Endothelial cell of umbilical vein (primary cell): ENCODE measurements around the gene FAM228B. TPM values are rescaled to one million over a fixed set of nuclear protein-coding genes. Genes with fewer than 3 reads are reported as not detected.

Experiments used
- BruUV-seq: library from RNA; stranded (reverse); fragments of 400-500 nt; replicated peaks from 2 replicates; lab custom pipeline; 2021; lab: Mats Ljungman, UMichigan
- CTCF ChIA-PET: fragments of 300-600, 350-600 bp; sonication (Branson Sonifier 250); formaldehyde crosslinking; loops from one replicate; lab custom pipeline; 2021; ENCODE audit warnings: antibody characterized with exemption, inconsistent platforms; lab: Charles Lee
- POLR2A ChIA-PET: fragments of 300-600, 350-600 bp; sonication (Branson Sonifier 250); formaldehyde crosslinking; loops from one replicate; lab custom pipeline; 2021; ENCODE audit warnings: antibody characterized with exemption, inconsistent platforms; lab: Charles Lee
- DNase-seq: peaks from one replicate; pipeline ENCODE4 v3.0.0-alpha.2; 2011; ENCODE audit warnings: low read depth, low spot score
- FAIRE-seq: peaks from 2 replicates; lab custom pipeline; 2011; peaks lifted over from hg19 to GRCh38; lab: Jason Lieb, UNC
- H2AFZ ChIP-seq: 2 replicates; pipeline ENCODE4 v1.6.0; 2012; ENCODE audit warnings: low read depth, low read length, control low read depth, inconsistent platforms
- H3K27ac ChIP-seq: 2 replicates; pipeline ENCODE4 v1.5.1; 2011; ENCODE audit warnings: low read depth, mild to moderate bottlenecking, control low read depth, low read length, moderate library complexity; ENCODE audit not compliant: insufficient read depth
- H3K27me3 ChIP-seq, 2 experiments: 2 replicates each; pipeline versions ENCODE4 v1.6.0 to v1.6.1; 2011; ENCODE audit warnings: low read length in 2 of 2, mixed read lengths in 1 of 2; ENCODE audit not compliant: control insufficient read depth in 2 of 2, insufficient read depth in 2 of 2
- H3K36me3 ChIP-seq, 2 experiments: 2 replicates in 1 of 2; 3 replicates in 1 of 2; pipeline ENCODE4 v1.5.1; 2011; ENCODE audit warnings: low read length in 2 of 2, mild to moderate bottlenecking in 1 of 2, moderate library complexity in 1 of 2; ENCODE audit not compliant: control insufficient read depth in 2 of 2, insufficient read depth in 2 of 2; ENCODE audit errors: extremely low read depth in 1 of 2
- H3K4me1 ChIP-seq: 3 replicates; pipeline ENCODE4 v1.5.1; 2011; ENCODE audit warnings: mild to moderate bottlenecking, low read length; ENCODE audit not compliant: control insufficient read depth, insufficient read depth; ENCODE audit errors: extremely low read depth
- H3K4me2 ChIP-seq: 2 replicates; pipeline ENCODE4 v1.6.1; 2011; ENCODE audit warnings: low read length, control low read depth, mixed read lengths; ENCODE audit not compliant: insufficient read depth
- H3K4me3 ChIP-seq, 3 experiments: fragments of 200-600 bp in 1 of 3; sonication (generic), shearing (Covaris generic) in 1 of 3; replicated peaks in 1 of 3; 2 replicates each; pipeline ENCODE4 v1.5.1; 2011 to 2016; ENCODE audit warnings: control low read depth in 3 of 3, low read length in 3 of 3, mild to moderate bottlenecking in 2 of 3, inconsistent platforms in 1 of 3, low read depth in 1 of 3, moderate library complexity in 1 of 3; ENCODE audit not compliant: insufficient read depth in 1 of 3
- H3K79me2 ChIP-seq: 2 replicates; pipeline ENCODE4 v1.6.0; 2012; ENCODE audit warnings: low read length, inconsistent platforms; ENCODE audit not compliant: control insufficient read depth, insufficient read depth
- H3K9ac ChIP-seq: replicated peaks from 2 replicates; pipeline ENCODE3; 2011; ENCODE audit warnings: low read length, control low read depth; ENCODE audit not compliant: insufficient read depth; ENCODE audit errors: extremely low read depth
- H3K9me1 ChIP-seq: replicated peaks from 3 replicates; pipeline ENCODE4 v1.6.0; 2011; ENCODE audit warnings: mild to moderate bottlenecking, low read length; ENCODE audit not compliant: control insufficient read depth, insufficient read depth; ENCODE audit errors: extremely low read depth
- H3K9me3 ChIP-seq: replicated peaks from 2 replicates; pipeline ENCODE4 v1.5.1; 2012; ENCODE audit warnings: low read length, inconsistent platforms; ENCODE audit not compliant: control insufficient read depth, insufficient read depth
- H4K20me1 ChIP-seq: replicated peaks from 2 replicates; pipeline ENCODE3; 2011; ENCODE audit warnings: mild to moderate bottlenecking, low read length; ENCODE audit not compliant: control insufficient read depth, insufficient read depth; ENCODE audit errors: extremely low read depth
- GATA2 ChIP-seq: IDR thresholded peaks from 2 replicates; pipeline ENCODE4 v1.7.0; 2011; ENCODE audit warnings: low read depth, mild to moderate bottlenecking, moderate library complexity, mixed read lengths, low read length; ENCODE audit not compliant: insufficient read length, insufficient read depth
- JUN ChIP-seq: IDR thresholded peaks from 2 replicates; pipeline ENCODE4 v1.6.1; 2011; ENCODE audit warnings: borderline replicate concordance, low read depth; ENCODE audit not compliant: insufficient read length, insufficient read depth
- POLR2A ChIP-seq: IDR thresholded peaks from 2 replicates; pipeline ENCODE4 v1.6.1; 2012; ENCODE audit warnings: low read depth, mild to moderate bottlenecking, control low read depth, low read length
- POLR2AphosphoS5 ChIP-seq: IDR thresholded peaks from 2 replicates; pipeline ENCODE4 v1.6.1; 2012; ENCODE audit warnings: low read depth, mild to moderate bottlenecking, control low read depth, low read length, moderate library complexity; ENCODE audit not compliant: insufficient read depth
- dilution Hi-C: fragments of 300-500 bp; cut with MboI; formaldehyde crosslinking; loops from one replicate; pipeline ENCODE4 v1.15.0; 2019; ENCODE audit warnings: low sequenced_read_pairs; ENCODE audit not compliant: extremely low pct_ligation_motif_present
- intact Hi-C: fragments of 100-400 bp; cut with micrococcal nuclease; formaldehyde crosslinking; loops from one replicate; pipeline ENCODE4 v1.10.0; 2022
- polyA plus RNA-seq, 4 experiments: library from polyadenylated mRNA; depleted of rRNA in 3 of 4; stranded (reverse) in 3 of 4; unstranded in 1 of 4; fragments of >200 nt; gene quantifications; 2 replicates each; pipeline versions ENCODE4 v1.2.1 to v1.2.3, GENCODE V29; 2011 to 2012; ENCODE audit warnings: missing spikeins in 1 of 4
- total RNA-seq: library from RNA; stranded (reverse); gene quantifications from 2 replicates; pipeline ENCODE4 v1.2.3, GENCODE V29; 2021

Gene FAM228B
- total and polyA plus RNA-seq, 2 donors (not counting 3 experiments of a cell fraction or from before 2014, with no cell fraction given): 1.6 to 11.9 TPM

DNA sequence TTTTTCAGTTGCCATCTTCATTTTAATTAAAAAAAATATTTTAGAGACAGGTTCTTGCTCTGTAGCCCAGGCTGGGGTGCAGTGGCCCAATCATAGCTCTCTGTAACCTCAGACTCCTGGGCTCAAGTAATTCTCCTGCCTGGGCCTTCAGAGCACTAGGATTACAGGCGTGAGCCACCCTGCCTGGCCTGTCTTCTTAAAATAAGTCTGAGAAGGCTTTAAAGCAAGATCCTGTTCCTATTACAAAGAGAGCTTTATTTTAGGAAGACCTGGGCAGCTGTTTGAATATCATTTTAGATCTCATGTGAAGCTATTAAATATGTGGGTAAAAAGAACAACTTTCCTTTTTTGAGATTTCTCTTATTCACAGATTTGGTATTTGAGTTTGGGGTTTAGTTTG is 53.1 kb downstream of the FAM228B start:
- intact Hi-C loops: no loop called here
- no peak overlapping the region for H3K27ac ChIP-seq
- no peaks in the 10 kb centered on the region for H3K36me3 ChIP-seq
- no peak for FAIRE-seq
- dilution Hi-C loops: no loop called here
- H3K79me2 ChIP-seq: no peaks in the 10 kb centered on the region
- no TSS peak for BruUV-seq
- ChIA-PET POLR2A (no interaction called here), CTCF (interaction anchor here (0.9 to 2.7 kb wide), 3 partner anchors 13 to 42 kb away, joined by 3 to 11 read pairs (median 3); no protein-coding TSS in a partner anchor)
- H2AFZ ChIP-seq: no peak overlapping the region
- no peaks in the 10 kb centered on the region for H3K4me1 ChIP-seq
- no peaks in the 10 kb centered on the region for H3K9me3 ChIP-seq
- H3K27me3 ChIP-seq: peaks cover 0 to 1% of the 10 kb centered on the region in 2 experiments
- TF ChIP-seq POLR2A (no peak), POLR2AphosphoS5 (no peak), GATA2 (no peak)
- H3K4me2 ChIP-seq: no peak overlapping the region
- no peak overlapping the region for H3K9ac ChIP-seq
- DNase-seq: no peak
- no peak overlapping the region for H3K4me3 ChIP-seq
- no peaks in the 10 kb centered on the region for H3K9me1 ChIP-seq
- H4K20me1 ChIP-seq: no peaks in the 10 kb centered on the region

DNA sequence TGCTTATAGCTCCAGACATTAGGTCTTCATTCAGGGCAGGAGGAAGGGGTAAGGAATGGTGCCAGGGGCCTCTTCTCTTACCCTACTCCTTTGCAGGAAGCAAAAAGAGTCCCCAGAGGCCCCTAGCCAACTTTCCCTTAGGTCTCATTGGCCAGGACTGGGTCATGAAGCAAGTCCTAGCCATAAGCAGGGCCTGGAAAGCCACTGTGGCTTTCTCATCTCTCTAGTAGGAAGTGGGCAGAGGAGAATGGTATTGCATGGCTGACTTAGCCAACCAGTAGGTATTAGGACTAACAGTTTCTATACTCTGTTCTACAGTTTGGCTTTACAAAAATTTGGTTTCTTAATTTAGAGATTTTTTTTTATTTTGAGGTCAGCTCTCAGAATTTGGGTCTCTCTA is 56.4 kb downstream of the FAM228B start:
- no peaks in the 10 kb centered on the region for H3K79me2 ChIP-seq
- H2AFZ ChIP-seq: no peak overlapping the region
- H3K4me2 ChIP-seq: no peak overlapping the region
- no peaks in the 10 kb centered on the region for H3K9me1 ChIP-seq
- intact Hi-C loops (no loop called here), dilution Hi-C loops (no loop called here)
- no peak for FAIRE-seq
- H3K27ac ChIP-seq: no peak overlapping the region
- TF ChIP-seq POLR2AphosphoS5 (no peak), JUN (no peak)
- no peaks in the 10 kb centered on the region for H3K36me3 ChIP-seq
- ChIA-PET CTCF (interaction anchor here (1.0 to 2.8 kb wide), 2 partner anchors 13 to 95 kb away, joined by 3 to 10 read pairs; partner anchors contain the start of gene TP53I3), POLR2A (no interaction called here)
- H3K27me3 ChIP-seq: no peaks in the 10 kb centered on the region
- BruUV-seq: no TSS peak
- no peaks in the 10 kb centered on the region for H4K20me1 ChIP-seq
- H3K4me3 ChIP-seq: no peak overlapping the region
- H3K9ac ChIP-seq: no peak overlapping the region
- H3K4me1 ChIP-seq: no peaks in the 10 kb centered on the region
- no peak for DNase-seq
- H3K9me3 ChIP-seq: no peaks in the 10 kb centered on the region
